SK-N-SH treated with all-trans-retinoic acid at 6 μM for 48 hours (cell line): ENCODE measurements around the gene VWA3A.

Experiments used
- ATAC-seq: fragments of 200-7000 bp; cut with Tn5 transposase; 3 replicates; pipeline ENCODE4 v1.9.1; 2020; ENCODE audit warnings: mild to moderate bottlenecking, moderate library complexity
- ARNTL ChIP-seq: fragments of 450-650 bp; formaldehyde crosslinking; IDR thresholded peaks from 2 replicates; pipeline ENCODE4 v1.5.0; 2020; ENCODE audit warnings: low read depth, mild to moderate bottlenecking, moderate library complexity, borderline replicate concordance
- BACH2 ChIP-seq: fragments of 250-450 bp; sonication (Bioruptor Pico); IDR thresholded peaks from 2 replicates; pipeline ENCODE4 v1.9.0; 2021; ENCODE audit warnings: mild to moderate bottlenecking, borderline replicate concordance
- CSDC2 ChIP-seq: fragments of 250-450 bp; sonication (Bioruptor Pico); IDR thresholded peaks from 2 replicates; pipeline ENCODE4 v1.5.0; 2020; ENCODE audit warnings: mild to moderate bottlenecking, moderate library complexity
- ESRRG ChIP-seq: fragments of 250-450 bp; sonication (Bioruptor Pico); IDR thresholded peaks from 2 replicates; pipeline ENCODE4 v1.6.1; 2021; ENCODE audit warnings: mild to moderate bottlenecking
- GLIS3 ChIP-seq: fragments of 250-450 bp; sonication (Bioruptor Pico); IDR thresholded peaks from 2 replicates; pipeline ENCODE4 v1.5.0; 2020; ENCODE audit warnings: mild to moderate bottlenecking, moderate library complexity
- ISL1 ChIP-seq: fragments of 250-450 bp; sonication (Bioruptor Pico); IDR thresholded peaks from 2 replicates; pipeline ENCODE4 v2.1.2; 2022; ENCODE audit warnings: mild to moderate bottlenecking, moderate library complexity
- OSR1 ChIP-seq: fragments of 250-450 bp; sonication (Bioruptor Pico); IDR thresholded peaks from 2 replicates; pipeline ENCODE4 v1.8.0; 2022; ENCODE audit warnings: moderate library complexity, mild to moderate bottlenecking, inconsistent platforms
- PPARA ChIP-seq: fragments of 250-450 bp; sonication (Bioruptor Pico); IDR thresholded peaks from 2 replicates; pipeline ENCODE4 v1.5.0; 2020; ENCODE audit warnings: mild to moderate bottlenecking, borderline replicate concordance
- RARB ChIP-seq: fragments of 250-450 bp; sonication (Bioruptor Pico); IDR thresholded peaks from 2 replicates; pipeline ENCODE4 v1.8.0; 2021; ENCODE audit warnings: mild to moderate bottlenecking, moderate library complexity
- SNAI2 ChIP-seq: fragments of 250-450 bp; sonication (Bioruptor Pico); IDR thresholded peaks from 2 replicates; pipeline ENCODE4 v1.5.0; 2020; ENCODE audit warnings: mild to moderate bottlenecking, moderate library complexity
- TCF4 ChIP-seq: fragments of 250-450 bp; sonication (Bioruptor Pico); IDR thresholded peaks from 2 replicates; pipeline ENCODE4 v1.8.0; 2021; ENCODE audit warnings: mild to moderate bottlenecking, moderate library complexity, borderline replicate concordance
- TOX ChIP-seq: fragments of 250-450 bp; sonication (Bioruptor Pico); IDR thresholded peaks from 2 replicates; pipeline ENCODE4 v1.8.0; 2021; ENCODE audit warnings: mild to moderate bottlenecking, moderate library complexity, borderline replicate concordance
- ZC3H10 ChIP-seq: fragments of 250-450 bp; sonication (Bioruptor Pico); IDR thresholded peaks from 2 replicates; pipeline ENCODE4 v1.5.1; 2021; ENCODE audit warnings: mild to moderate bottlenecking, moderate library complexity
- ZFP3 ChIP-seq: fragments of 250-450 bp; sonication (Bioruptor Pico); IDR thresholded peaks from 2 replicates; pipeline ENCODE4 v1.5.0; 2020; ENCODE audit warnings: mild to moderate bottlenecking, moderate library complexity
- ZFP30 ChIP-seq: fragments of 450-650 bp; formaldehyde crosslinking; IDR thresholded peaks from 2 replicates; pipeline ENCODE4 v1.5.0; 2022; ENCODE audit warnings: mild to moderate bottlenecking, moderate library complexity
- ZNF565 ChIP-seq: fragments of 450-650 bp; formaldehyde crosslinking; conservative IDR thresholded peaks from 2 replicates; pipeline ENCODE4 v1.5.0; 2020; ENCODE audit warnings: low read depth, mild to moderate bottlenecking, moderate library complexity
- ZNF70 ChIP-seq: fragments of 450-650 bp; formaldehyde crosslinking; IDR thresholded peaks from 2 replicates; pipeline ENCODE4 v1.5.0; 2020; ENCODE audit warnings: mild to moderate bottlenecking, moderate library complexity
- ZNF8 ChIP-seq: fragments of 450-650 bp; formaldehyde crosslinking; IDR thresholded peaks from 2 replicates; pipeline ENCODE4 v1.5.0; 2020; ENCODE audit warnings: mild to moderate bottlenecking, moderate library complexity
- TF ChIP-seq, protein P1 (sequence below): fragments of 250-450 bp; sonication (Bioruptor Pico); IDR thresholded peaks from 2 replicates; pipeline ENCODE4 v1.5.1; 2020; ENCODE audit warnings: low read depth, mild to moderate bottlenecking, moderate library complexity
- TF ChIP-seq, protein P2 (sequence below): fragments of 250-450 bp; sonication (Bioruptor Pico); IDR thresholded peaks from 2 replicates; pipeline ENCODE4 v1.5.1; 2021; ENCODE audit warnings: mild to moderate bottlenecking, moderate library complexity
- TF ChIP-seq, protein P3 (sequence below): fragments of 250-450 bp; sonication (Bioruptor Pico); IDR thresholded peaks from 2 replicates; pipeline ENCODE4 v1.8.0; 2020; ENCODE audit warnings: mild to moderate bottlenecking, moderate library complexity, borderline replicate concordance

Gene VWA3A

GRCh38 chr16:22141767-22142166 is 49.4 kb downstream of the VWA3A start:
- TF ChIP-seq ZFP30 (CRISPR knock-in tag) (no peak), ESRRG (no peak), PPARA (CRISPR knock-in tag) (no peak), BACH2 (no peak), ZNF70 (CRISPR knock-in tag) (no peak), ZC3H10 (CRISPR knock-in tag) (no peak), GLIS3 (CRISPR knock-in tag) (no peak), ISL1 (CRISPR knock-in tag) (no peak), TCF4 (no peak), ZFP3 (CRISPR knock-in tag) (no peak), RARB (CRISPR knock-in tag) (no peak)
- TF ChIP-seq, protein P1, sequence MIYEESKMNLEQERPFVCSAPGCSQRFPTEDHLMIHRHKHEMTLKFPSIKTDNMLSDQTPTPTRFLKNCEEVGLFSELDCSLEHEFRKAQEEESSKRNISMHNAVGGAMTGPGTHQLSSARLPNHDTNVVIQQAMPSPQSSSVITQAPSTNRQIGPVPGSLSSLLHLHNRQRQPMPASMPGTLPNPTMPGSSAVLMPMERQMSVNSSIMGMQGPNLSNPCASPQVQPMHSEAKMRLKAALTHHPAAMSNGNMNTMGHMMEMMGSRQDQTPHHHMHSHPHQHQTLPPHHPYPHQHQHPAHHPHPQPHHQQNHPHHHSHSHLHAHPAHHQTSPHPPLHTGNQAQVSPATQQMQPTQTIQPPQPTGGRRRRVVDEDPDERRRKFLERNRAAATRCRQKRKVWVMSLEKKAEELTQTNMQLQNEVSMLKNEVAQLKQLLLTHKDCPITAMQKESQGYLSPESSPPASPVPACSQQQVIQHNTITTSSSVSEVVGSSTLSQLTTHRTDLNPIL (CRISPR knock-in tag), result no peak
- TF ChIP-seq, protein P2, sequence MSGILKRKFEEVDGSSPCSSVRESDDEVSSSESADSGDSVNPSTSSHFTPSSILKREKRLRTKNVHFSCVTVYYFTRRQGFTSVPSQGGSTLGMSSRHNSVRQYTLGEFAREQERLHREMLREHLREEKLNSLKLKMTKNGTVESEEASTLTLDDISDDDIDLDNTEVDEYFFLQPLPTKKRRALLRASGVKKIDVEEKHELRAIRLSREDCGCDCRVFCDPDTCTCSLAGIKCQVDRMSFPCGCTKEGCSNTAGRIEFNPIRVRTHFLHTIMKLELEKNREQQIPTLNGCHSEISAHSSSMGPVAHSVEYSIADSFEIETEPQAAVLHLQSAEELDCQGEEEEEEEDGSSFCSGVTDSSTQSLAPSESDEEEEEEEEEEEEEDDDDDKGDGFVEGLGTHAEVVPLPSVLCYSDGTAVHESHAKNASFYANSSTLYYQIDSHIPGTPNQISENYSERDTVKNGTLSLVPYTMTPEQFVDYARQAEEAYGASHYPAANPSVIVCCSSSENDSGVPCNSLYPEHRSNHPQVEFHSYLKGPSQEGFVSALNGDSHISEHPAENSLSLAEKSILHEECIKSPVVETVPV (CRISPR knock-in tag), result no peak
- ATAC-seq, result peak; percentile 81

- ATAC-seq, result no peak
- no peak for TF ChIP-seq ZNF8 (CRISPR knock-in tag)
- TF ChIP-seq, protein P3, sequence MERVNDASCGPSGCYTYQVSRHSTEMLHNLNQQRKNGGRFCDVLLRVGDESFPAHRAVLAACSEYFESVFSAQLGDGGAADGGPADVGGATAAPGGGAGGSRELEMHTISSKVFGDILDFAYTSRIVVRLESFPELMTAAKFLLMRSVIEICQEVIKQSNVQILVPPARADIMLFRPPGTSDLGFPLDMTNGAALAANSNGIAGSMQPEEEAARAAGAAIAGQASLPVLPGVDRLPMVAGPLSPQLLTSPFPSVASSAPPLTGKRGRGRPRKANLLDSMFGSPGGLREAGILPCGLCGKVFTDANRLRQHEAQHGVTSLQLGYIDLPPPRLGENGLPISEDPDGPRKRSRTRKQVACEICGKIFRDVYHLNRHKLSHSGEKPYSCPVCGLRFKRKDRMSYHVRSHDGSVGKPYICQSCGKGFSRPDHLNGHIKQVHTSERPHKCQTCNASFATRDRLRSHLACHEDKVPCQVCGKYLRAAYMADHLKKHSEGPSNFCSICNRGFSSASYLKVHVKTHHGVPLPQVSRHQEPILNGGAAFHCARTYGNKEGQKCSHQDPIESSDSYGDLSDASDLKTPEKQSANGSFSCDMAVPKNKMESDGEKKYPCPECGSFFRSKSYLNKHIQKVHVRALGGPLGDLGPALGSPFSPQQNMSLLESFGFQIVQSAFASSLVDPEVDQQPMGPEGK (CRISPR knock-in tag), result no peak
- no peak for TF ChIP-seq ZNF565 (CRISPR knock-in tag)
- no peak for TF ChIP-seq TCF4
- TF ChIP-seq, protein P1 (CRISPR knock-in tag), result no peak
- TF ChIP-seq RARB (CRISPR knock-in tag), result no peak
- TF ChIP-seq BACH2, result no peak
These were observed 52.2 kb downstream of the VWA3A start for GRCh38 chr16:22144520-22144919.

GRCh38 chr16:22147853-22148252 is 55.5 kb downstream of the VWA3A start:
- no peak for ATAC-seq
- TF ChIP-seq ARNTL (CRISPR knock-in tag) (no peak), CSDC2 (CRISPR knock-in tag) (no peak), OSR1 (no peak), ZNF8 (CRISPR knock-in tag) (no peak), ISL1 (CRISPR knock-in tag) (no peak), ZNF565 (CRISPR knock-in tag) (no peak), TCF4 (no peak), ESRRG (no peak), ZFP30 (CRISPR knock-in tag) (no peak), GLIS3 (CRISPR knock-in tag) (no peak), ZNF70 (CRISPR knock-in tag) (no peak), SNAI2 (CRISPR knock-in tag) (no peak), RARB (CRISPR knock-in tag) (no peak), TOX (no peak)
- TF ChIP-seq, protein P3 (CRISPR knock-in tag), result no peak
- TF ChIP-seq, protein P2 (CRISPR knock-in tag), result no peak
